K562 (cell line): ENCODE measurements around the gene NAIP. TPM values are rescaled to one million over a fixed set of nuclear protein-coding genes. Genes with fewer than 3 reads are reported as not detected.
A peak's percentile ranks its signal among the peaks of the same experiment; 100 is the strongest.

ENCODE experiments used
- ARNT ChIP-seq, 2 experiments: fragments of 450-650 bp; IDR thresholded peaks; 2 replicates each; pipeline ENCODE4 v1.6.1; 2016; ENCODE audit warnings: mild to moderate bottlenecking in 1 of 2
- REST ChIP-seq, 2 experiments: fragments of 450-650 bp; formaldehyde crosslinking in 1 of 2; IDR thresholded peaks; 2 replicates each; pipeline versions ENCODE4 v1.4.0 to v1.6.1; 2014 to 2020; ENCODE audit warnings: mild to moderate bottlenecking in 2 of 2, borderline replicate concordance in 1 of 2, low read depth in 1 of 2
- ZNF217 ChIP-seq: sonication (generic); formaldehyde crosslinking; IDR thresholded peaks from 2 replicates; pipeline ENCODE4 v1.8.0; 2022; ENCODE audit warnings: mild to moderate bottlenecking, missing genetic modification reagents
- polyA plus RNA-seq, 8 experiments: library from polyadenylated mRNA; depleted of rRNA in 4 of 8; stranded (reverse) in 5 of 8; unstranded in 3 of 8; fragments of >200 nt; fragmentation: Nextera tagmentation in 2 of 8; fragmentation: Illumina TruSeq in 1 of 8; extraction: Ambion mirVana in 2 of 8; extraction: Trizol in 1 of 8; gene quantifications; 2 replicates each; pipeline versions ENCODE4 v1.2.1 to v1.2.3, GENCODE V29; 2011 to 2014; ENCODE audit warnings: inconsistent platforms in 1 of 8, missing spikeins in 1 of 8
- total RNA-seq, 7 experiments: library from RNA; depleted of rRNA in 6 of 7; stranded (reverse); fragments of >200 nt in 6 of 7; fragmentation: Illumina TruSeq in 2 of 7; extraction: Trizol in 2 of 7; gene quantifications; 2 replicates each; pipeline versions ENCODE4 v1.2.1 to v1.2.3, GENCODE V29; 2011 to 2021; ENCODE audit warnings: low replicate concordance in 1 of 7
- TF ChIP-seq, protein P1 (sequence below): IDR thresholded peaks from 2 replicates; pipeline ENCODE4 v1.6.1; 2012; ENCODE audit warnings: low read depth, low read length, improper control_type of control experiment, borderline replicate concordance
- TF ChIP-seq, protein P2 (sequence below): fragments of 150-350 bp; conservative IDR thresholded peaks from 2 replicates; pipeline ENCODE4 v1.6.1; 2014; ENCODE audit warnings: low read length

NAIP gene
- total and polyA plus RNA-seq, 9 of the 15 experiments (the other 6 are each of a cell fraction or from before 2014, with no cell fraction given): 1.5 to 6.4 (median 3.3) TPM

GRCh38 chr5:71013575-71013974 is 11.6 kb downstream of the NAIP start (continued):
- TF ChIP-seq REST (IDR thresholded peaks at IDR 0.05; ENCODE audit: borderline replicate concordance) (peak; percentile 29; the same call in 1 of the 2 replicates), REST (CRISPR knock-in tag; IDR thresholded peaks at IDR 0.05; ENCODE audit: low read depth) (no peak), ARNT (IDR thresholded peaks at IDR 0.05) (no peak), ZNF217 (CRISPR knock-in tag) (no peak)
- TF ChIP-seq, protein P1, sequence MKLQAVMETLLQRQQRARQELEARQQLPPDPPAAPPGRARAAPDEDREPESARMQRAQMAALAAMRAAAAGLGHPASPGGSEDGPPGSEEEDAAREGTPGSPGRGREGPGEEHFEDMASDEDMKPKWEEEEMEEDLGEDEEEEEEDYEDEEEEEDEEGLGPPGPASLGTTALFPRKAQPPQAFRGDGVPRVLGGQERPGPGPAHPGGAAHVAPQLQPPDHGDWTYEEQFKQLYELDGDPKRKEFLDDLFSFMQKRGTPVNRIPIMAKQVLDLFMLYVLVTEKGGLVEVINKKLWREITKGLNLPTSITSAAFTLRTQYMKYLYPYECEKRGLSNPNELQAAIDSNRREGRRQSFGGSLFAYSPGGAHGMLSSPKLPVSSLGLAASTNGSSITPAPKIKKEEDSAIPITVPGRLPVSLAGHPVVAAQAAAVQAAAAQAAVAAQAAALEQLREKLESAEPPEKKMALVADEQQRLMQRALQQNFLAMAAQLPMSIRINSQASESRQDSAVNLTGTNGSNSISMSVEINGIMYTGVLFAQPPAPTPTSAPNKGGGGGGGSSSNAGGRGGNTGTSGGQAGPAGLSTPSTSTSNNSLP: no peak
- TF ChIP-seq, protein P2, sequence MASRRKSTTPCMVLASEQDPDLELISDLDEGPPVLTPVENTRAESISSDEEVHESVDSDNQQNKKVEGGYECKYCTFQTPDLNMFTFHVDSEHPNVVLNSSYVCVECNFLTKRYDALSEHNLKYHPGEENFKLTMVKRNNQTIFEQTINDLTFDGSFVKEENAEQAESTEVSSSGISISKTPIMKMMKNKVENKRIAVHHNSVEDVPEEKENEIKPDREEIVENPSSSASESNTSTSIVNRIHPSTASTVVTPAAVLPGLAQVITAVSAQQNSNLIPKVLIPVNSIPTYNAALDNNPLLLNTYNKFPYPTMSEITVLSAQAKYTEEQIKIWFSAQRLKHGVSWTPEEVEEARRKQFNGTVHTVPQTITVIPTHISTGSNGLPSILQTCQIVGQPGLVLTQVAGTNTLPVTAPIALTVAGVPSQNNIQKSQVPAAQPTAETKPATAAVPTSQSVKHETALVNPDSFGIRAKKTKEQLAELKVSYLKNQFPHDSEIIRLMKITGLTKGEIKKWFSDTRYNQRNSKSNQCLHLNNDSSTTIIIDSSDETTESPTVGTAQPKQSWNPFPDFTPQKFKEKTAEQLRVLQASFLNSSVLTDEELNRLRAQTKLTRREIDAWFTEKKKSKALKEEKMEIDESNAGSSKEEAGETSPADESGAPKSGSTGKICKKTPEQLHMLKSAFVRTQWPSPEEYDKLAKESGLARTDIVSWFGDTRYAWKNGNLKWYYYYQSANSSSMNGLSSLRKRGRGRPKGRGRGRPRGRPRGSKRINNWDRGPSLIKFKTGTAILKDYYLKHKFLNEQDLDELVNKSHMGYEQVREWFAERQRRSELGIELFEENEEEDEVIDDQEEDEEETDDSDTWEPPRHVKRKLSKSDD: no peak
